Measurements from ENCODE around the gene ATP7B. TPM values are rescaled to one million over a fixed set of nuclear protein-coding genes. Genes with fewer than 3 reads are reported as not detected.
"Not testable (repeated sequence)": the region's sequence is repeated elsewhere in the genome, so short reads cannot be mapped to it uniquely, and the experiment has no call there.

The ATP7B gene
- total RNA-seq, 2 donors from 2014 or later, result 2.6 to 5.7 TPM

GRCh38 chr13:51988988-51989618 is 22.1 kb downstream of the ATP7B start:
- intact Hi-C loops (cut with DNase I), result no loop called here
- no peak for DNase-seq (ENCODE audit: low spot score)

- DNase-seq (ENCODE audit: low spot score); intact Hi-C loops (cut with DNase I): not testable (repeated sequence)
These were observed 26.3 kb downstream of the ATP7B start for GRCh38 chr13:51984904-51985303.

DNA sequence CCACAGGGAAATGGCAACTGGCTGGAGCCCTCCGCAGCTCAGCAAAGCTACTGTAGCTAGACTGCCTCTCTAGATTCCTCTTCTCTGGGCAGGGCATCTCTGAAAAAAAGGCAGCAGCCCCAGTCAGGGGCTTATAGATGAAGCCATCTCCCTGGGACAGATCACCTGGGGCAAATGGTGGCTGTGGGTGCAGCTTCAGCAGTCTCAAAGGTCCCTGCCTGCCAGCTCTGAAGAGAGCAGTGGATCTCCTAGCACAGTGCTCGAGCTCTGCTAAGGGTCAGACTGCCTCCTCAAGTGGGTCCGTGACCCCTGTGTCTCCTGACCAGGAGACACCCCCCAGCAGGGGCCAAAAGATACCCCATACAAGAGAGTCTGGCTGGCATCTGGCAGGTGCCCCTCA is 28.0 kb downstream of the ATP7B start:
- DNase-seq (ENCODE audit: low spot score); intact Hi-C loops (cut with DNase I): not testable (repeated sequence)

- no peak for DNase-seq (ENCODE audit: low spot score)
- intact Hi-C loops (cut with DNase I), result no loop called here
These were observed 29.9 kb downstream of the ATP7B start for GRCh38 chr13:51981355-51981754.

DNA sequence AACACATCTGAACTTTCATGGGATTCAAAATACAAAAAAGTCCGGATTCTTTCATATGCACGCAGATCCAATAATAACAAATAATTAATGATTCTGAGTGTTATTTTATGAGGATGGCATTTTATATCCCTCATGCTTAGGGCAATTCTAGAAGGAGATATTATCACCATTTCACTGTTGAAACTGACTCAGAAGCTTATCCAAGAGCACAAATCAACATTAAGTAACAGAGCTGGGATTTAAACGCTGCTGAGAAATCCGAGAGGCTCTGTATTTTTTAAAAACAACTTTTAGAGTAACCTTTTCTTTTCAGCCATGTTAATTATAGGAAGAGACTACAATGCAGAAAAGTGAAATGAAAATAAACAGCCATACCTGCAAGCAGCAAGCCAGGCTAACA is 30.3 kb downstream of the ATP7B start:
- intact Hi-C loops (cut with DNase I), result no loop called here

GRCh38 chr13:51978796-51979556 is 32.3 kb downstream of the ATP7B start:
- intact Hi-C loops (cut with DNase I), result no loop called here
- DNase-seq (ENCODE audit: low spot score), result no peak

More for the DNA sequence above, 30.3 kb downstream of the ATP7B start:
- DNase-seq (ENCODE audit: low spot score), result no peak

DNA sequence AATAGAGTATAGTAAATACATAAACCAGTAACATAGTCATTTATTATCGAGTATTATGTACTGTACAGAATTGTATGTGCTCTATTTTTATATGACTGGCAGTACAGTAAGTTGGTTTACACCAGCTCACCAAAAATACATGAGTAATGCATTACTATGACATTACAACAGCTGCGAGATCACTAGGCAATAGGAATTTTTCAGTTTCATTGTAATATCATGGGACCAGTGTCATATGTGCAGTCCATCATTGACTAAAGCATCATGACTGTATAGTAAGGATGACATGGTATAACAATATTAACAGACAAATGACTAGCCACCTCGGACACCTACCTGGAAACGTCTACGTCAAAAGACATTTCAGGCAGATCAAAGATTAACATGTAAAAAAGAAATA is 33.6 kb downstream of the ATP7B start:
- DNase-seq (ENCODE audit: low spot score), result no peak
- intact Hi-C loops (cut with DNase I), result no loop called here

- DNase-seq (ENCODE audit: low spot score), result no peak
- intact Hi-C loops (cut with DNase I), result no loop called here
These were observed 34.4 kb downstream of the ATP7B start for GRCh38 chr13:51976890-51977289.

DNA sequence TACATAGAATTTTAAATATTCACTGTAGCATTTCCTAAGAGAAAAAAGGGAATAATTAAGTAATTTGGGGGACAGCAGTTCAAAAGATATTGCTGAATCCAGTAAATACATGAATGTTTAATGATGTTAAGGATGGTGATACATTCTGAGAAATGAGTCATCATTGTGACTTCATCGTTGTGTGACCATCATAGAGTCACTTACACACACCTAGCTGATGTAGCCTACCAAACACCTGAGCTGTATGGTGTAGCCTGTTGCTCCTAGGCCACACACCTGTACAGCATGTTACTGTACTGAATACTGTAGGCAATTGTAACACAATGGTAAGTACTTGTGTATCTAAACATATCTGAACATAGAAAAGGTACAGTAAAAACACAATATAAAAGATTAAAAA is 34.8 kb downstream of the ATP7B start:
- no peak for DNase-seq (ENCODE audit: low spot score)
- intact Hi-C loops (cut with DNase I), result no loop called here

DNA sequence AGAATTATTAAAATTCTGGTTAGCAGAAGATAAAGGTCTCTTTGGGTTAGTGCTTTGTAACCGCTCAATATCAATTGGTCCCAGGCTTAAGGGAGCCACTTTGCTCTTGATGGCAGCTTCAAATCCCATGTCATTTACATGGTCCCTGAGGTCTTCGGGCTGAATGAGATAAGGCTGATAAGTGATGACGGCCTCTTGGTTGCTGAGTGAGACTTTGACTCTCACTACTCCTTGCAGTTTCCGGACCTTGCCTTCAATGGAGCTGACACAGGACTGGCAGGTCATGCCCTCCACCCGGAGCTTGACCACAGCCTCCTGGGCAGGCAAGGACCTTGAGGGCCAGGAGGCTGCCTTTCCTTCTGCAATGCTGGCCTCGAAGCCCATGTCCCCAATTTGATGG is 36.8 kb downstream of the ATP7B start:
- DNase-seq (ENCODE audit: low spot score), result no peak
- intact Hi-C loops (cut with DNase I), result no loop called here

- intact Hi-C loops (cut with DNase I), result no loop called here
- DNase-seq (ENCODE audit: low spot score), result no peak
These were observed 39.5 kb downstream of the ATP7B start for GRCh38 chr13:51971520-51972426.

DNA sequence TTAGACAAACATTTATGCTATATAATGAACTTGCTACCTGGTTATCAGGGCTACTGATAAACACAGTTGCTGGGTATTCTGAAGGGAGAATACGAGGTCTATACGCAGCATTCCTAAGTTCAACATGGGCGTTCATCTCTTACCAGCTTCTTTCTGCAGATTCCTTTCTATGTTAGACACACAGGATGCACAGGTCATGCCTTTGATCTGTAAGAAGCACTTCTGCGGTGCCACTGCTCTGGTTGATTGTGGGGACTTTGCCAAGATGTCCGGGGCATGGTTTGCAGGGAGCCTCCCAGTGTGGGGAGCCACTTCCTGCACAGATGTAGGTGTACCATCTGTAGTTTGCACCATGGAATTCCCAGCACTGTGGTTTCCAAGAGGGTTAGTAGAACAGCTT is 40.9 kb downstream of the ATP7B start:
- intact Hi-C loops (cut with DNase I), result no loop called here
- no peak for DNase-seq (ENCODE audit: low spot score)

GRCh38 chr13:51967482-51968446 is 43.5 kb downstream of the ATP7B start:
- DNase-seq (ENCODE audit: low spot score), result no peak
- intact Hi-C loops (cut with DNase I), result no loop called here

DNA sequence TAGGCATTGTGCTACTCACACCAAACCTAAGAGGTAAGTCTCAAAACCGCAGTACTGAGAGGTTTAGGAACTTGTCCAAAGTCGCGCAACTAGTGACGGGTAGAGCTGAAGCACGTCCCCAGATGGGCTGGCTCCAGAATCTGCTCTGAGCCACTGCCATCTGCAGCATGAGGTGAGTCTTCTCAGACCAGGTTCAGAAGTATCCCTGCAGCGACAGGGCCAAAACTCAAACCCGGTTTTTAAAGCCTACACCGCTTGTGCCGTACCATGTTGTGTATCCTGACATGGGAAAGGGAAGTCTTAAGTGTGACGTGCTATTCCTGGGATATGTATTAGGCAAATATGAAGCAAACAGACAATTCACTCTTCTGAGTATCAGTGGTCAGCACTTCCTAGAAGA is 45.1 kb downstream of the ATP7B start:
- intact Hi-C loops (cut with DNase I), result loop anchor here in 1 of 2 donors (1.0 kb wide), 1 partner anchor 35 kb away; no protein-coding TSS in a partner anchor
- DNase-seq (ENCODE audit: low spot score), result no peak

DNA sequence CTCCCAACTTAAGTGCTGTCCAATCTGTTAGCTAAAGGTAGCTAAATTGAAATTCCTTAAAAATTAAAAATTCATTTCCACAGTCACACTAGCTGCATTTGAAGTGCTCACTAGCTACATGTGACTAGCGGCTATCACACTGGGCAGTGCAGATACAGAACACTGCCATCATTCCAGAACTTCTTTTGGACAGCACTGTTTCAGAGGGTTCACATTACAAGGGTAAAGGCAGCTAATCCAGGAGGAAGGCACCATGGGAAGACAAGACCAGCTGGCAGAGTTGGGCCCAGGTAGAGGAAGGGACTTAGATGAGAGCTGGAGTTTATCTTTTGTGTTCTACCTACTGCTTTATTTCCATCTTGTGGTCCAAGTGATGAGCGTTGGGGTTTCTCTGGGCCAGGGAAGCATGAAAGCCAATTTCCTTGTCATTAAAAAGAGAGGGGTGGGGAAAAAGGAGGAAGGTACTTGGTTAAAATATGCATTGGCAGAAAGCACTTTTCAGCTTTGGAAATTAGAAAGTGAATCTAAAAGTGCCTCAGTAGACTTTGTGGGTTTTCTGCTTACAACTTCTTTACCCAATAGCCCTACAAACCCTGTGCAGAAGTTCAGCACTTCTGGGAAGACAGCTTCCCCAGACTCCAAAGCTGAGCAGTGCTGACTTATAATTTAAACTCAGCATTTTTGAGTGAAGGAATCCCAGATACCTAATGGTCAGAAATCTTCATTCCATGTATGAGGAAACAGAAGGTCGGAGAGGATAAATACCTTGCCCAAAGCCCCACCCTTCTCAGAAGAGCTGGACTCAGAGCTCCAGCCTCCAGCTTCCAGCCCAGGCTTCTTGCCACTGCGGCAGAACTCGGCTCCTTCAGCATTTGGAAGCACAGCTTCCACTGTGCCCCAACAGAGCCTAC is 49.5 kb downstream of the ATP7B start:
- intact Hi-C loops (cut with DNase I), result no loop called here
- DNase-seq (ENCODE audit: low spot score), result no peak

GRCh38 chr13:51960766-51961165 is 50.5 kb downstream of the ATP7B start:
- DNase-seq (ENCODE audit: low spot score), result no peak

DNA sequence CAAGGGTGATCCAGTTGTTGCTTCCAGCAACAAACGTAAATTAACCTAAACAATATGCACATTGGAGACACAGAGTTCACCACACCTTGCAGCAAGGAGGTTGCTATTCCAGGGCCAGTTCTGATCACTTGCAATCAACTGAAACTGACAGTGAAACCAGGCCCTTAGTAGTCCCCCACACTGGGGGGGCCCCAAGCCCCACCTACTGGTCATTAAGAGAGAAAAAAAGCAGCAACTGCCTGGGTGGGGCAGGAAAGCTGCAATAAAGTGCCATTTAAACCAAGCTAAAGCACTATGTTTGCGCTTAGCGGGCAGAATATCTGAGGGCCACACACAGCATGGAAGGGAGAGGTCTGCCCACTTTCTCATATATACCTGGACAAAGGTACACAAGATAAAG is 51.5 kb downstream of the ATP7B start:
- DNase-seq (ENCODE audit: low spot score), result no peak
- intact Hi-C loops (cut with DNase I), result no loop called here

More at GRCh38 chr13:51960766-51961165, 50.5 kb downstream of the ATP7B start:
- intact Hi-C loops (cut with DNase I), result no loop called here

DNA sequence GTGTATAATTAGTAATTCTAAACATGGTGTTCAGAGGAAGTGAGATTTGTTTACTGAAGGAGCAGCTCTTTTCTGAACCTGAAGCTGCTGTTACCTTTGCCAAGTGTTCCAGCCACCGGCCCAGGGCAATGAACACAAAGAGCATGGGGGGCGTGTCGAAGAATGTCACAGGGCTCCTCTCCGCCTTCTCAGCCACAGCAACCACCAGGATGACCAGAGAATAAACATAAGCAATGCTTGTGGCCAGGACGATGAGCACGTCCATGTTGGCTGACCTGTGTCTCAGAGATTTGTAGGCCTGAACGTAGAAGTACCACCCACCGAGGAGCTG is 53.1 kb downstream of the ATP7B start:
- intact Hi-C loops (cut with DNase I), result no loop called here
- DNase-seq (ENCODE audit: low spot score), result no peak

All from posterior vena cava (tissue), 2 donors.